Fibroblast of villous mesenchyme (primary cell): Measurements from ENCODE around the gene FANCC. TPM values are rescaled to one million over a fixed set of nuclear protein-coding genes. Genes with fewer than 3 reads are reported as not detected.

Source experiments
- DNase-seq: peaks from one replicate; pipeline ENCODE4 v3.0.0-alpha.2; 2010; ENCODE audit warnings: low read depth
- H3K4me3 ChIP-seq: 2 replicates; pipeline ENCODE4 v1.5.1; 2011; ENCODE audit warnings: low read depth, mild to moderate bottlenecking, low read length
- total RNA-seq: library from RNA; depleted of rRNA; stranded (reverse); fragments of >200 nt; gene quantifications from 2 replicates; pipeline ENCODE4 v1.2.3, GENCODE V29; 2012
- TF ChIP-seq, protein P1 (sequence below): IDR thresholded peaks from 2 replicates; pipeline ENCODE4 v1.5.1; 2012; ENCODE audit warnings: low read depth, mild to moderate bottlenecking, low read length; ENCODE audit not compliant: insufficient read depth

Gene FANCC
- total RNA-seq, 1 donor: 7.8 TPM

DNA sequence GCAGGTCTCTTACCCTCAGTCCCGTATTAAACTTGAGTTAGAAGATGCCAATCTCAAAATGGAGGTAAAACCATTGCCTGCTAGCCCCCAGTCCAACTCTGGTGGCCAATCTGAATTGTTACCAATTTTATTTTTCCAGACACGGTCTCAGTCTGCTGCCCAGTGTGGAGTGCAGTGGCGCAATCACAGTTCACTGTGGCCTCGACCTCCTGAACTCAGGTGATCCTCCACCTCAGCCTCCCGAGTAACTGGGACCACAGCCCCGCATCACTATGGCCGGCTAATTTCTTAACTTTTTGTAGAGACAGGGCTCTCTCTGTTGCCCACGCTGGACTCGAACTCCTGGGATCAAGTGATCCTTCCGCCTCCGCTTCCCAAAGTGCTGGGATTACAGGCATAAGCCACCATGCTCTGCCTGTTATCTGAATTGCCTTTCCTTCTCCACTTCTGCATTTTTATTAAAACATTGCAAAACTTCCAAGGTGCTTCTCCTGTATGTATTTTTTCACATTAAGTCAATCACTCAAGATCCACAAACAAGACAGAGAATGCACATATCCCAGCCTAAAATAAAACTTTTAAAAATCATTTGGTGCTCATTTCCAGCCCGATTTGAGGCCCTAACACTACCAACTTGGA is 2.3 kb downstream of the FANCC start:
- no peak overlapping the region for H3K4me3 ChIP-seq
- no peak for DNase-seq

DNA sequence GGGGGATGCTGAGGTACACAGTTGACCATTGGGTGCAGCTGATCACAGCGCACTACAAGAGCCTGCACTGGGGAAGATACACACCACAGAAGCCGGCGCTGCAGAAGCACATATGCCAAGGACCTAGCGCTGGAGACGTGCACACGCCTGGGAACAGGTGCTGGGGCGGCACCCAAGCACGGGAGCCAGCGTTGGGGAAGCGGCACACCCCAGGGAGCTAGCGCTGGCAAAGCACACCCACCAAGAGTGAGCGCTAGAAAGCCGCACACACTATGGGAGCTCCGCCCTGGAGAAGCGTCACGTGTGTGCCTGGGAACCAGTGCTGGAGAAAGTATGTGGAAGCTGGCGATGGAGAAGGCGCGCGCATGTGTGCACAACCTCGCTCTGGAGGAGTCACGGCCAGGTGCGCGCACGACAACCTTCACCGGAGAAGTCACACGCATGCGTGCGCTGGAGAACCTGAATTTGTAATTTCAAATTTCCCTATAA is 4.5 kb downstream of the FANCC start:
- H3K4me3 ChIP-seq: peak overlapping the region; percentile 57
- TF ChIP-seq, protein P1, sequence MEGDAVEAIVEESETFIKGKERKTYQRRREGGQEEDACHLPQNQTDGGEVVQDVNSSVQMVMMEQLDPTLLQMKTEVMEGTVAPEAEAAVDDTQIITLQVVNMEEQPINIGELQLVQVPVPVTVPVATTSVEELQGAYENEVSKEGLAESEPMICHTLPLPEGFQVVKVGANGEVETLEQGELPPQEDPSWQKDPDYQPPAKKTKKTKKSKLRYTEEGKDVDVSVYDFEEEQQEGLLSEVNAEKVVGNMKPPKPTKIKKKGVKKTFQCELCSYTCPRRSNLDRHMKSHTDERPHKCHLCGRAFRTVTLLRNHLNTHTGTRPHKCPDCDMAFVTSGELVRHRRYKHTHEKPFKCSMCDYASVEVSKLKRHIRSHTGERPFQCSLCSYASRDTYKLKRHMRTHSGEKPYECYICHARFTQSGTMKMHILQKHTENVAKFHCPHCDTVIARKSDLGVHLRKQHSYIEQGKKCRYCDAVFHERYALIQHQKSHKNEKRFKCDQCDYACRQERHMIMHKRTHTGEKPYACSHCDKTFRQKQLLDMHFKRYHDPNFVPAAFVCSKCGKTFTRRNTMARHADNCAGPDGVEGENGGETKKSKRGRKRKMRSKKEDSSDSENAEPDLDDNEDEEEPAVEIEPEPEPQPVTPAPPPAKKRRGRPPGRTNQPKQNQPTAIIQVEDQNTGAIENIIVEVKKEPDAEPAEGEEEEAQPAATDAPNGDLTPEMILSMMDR: no peak
- peak; percentile 58 for DNase-seq

More for the DNA sequence above, 2.3 kb downstream of the FANCC start:
- TF ChIP-seq, protein P1: no peak

DNA sequence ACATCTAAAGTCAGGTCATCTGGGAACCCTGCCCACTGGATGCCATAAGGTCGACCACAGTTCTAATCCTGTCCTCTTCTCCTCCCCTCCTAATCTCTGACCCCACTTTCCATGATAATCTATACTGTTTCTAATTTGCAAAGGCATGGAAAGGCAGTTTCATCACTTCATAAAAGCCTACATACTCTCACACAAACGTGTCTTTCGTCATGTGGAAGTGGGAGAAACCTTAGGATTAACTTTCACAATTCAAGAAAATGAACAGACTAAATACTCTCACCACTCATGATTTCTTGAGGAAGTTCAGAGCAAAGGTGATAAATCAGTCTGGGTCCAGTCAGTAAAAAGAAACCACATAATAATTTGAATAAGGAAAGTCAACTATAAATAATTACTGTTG is 5.5 kb downstream of the FANCC start:
- TF ChIP-seq, protein P1: no peak
- peak; percentile 85 for DNase-seq
- no peak overlapping the region for H3K4me3 ChIP-seq

DNA sequence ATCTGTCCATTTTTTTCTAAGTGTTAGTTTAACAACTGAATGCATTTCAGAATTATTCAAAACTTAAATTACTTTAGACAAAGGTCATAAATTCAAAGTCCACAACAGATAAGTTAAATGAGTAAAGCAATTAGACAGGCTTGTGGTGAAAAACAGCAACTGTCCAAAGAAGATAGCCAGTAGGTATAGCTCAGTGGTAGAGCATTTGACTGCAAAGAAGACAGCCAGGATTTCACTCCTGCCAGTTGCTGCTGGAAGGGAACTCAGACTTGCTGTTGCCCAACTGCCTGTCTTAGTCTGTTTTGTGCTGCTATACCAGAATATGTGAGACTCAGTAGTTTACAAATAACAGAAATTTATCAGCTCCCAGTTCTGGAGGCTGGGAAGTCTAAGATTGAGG is 10.0 kb downstream of the FANCC start:
- no peak overlapping the region for H3K4me3 ChIP-seq
- TF ChIP-seq, protein P1: no peak
- no peak for DNase-seq

DNA sequence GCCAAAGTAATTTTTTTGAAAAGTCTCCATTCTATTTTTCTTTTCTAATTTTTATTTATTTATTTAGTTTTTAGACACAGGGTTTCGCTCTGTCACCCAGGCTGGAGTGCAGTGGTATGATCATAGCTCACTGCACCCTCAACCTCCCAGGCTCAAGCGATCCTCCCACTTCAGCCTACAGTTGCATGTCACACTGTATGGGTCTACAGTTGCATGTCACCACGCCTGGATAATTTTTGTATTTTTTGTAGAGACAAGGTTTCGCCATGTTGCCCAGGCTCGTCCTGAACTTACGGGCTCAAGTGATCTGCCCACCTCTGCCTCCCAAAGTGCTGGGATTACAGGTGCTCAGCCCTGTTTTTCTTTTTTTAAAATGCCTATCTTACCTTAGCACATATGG is 10.7 kb downstream of the FANCC start:
- TF ChIP-seq, protein P1: no peak
- no peak for DNase-seq
- H3K4me3 ChIP-seq: no peak overlapping the region

DNA sequence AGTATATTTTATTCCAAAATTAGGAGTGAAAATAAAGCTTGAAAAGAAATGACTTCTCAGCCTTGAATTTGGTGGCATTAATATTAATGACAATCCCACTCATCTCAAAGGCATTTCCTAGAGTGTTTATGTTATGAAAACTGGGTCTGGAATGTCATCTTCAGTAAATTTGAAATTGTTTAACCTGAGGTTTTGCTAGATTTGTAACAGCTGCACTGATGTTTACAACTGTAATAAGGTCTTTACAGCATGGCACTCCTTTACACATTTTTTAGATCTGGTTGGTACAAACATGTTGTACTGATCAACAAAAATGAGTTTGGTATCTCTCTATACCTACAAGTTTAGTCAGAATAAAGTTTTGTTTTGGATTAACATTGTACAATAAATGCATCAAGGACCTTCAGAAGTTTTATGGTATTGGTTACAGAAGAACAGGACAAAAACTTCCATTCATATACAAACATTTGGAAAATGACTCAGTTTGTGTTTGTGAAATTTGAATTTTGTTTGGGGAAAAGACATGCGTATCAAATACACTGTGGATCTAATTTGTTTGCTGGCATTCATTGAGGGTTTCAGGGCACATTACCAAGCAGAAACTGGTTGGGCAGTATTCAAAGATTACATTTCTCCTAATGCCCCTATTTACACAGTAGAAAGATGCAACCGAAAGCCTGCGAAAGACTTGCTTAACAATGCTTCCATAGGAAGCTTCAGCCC is 11.6 kb downstream of the FANCC start:
- DNase-seq: peak; percentile 65

More for the DNA sequence above, 11.6 kb downstream of the FANCC start:
- no peak overlapping the region for H3K4me3 ChIP-seq
- TF ChIP-seq, protein P1: no peak
